ENCODE results near the gene MARS2.
"Not testable (repeated sequence)": the region's sequence is repeated elsewhere in the genome, so short reads cannot be mapped to it uniquely, and the experiment has no call there.

DNA sequence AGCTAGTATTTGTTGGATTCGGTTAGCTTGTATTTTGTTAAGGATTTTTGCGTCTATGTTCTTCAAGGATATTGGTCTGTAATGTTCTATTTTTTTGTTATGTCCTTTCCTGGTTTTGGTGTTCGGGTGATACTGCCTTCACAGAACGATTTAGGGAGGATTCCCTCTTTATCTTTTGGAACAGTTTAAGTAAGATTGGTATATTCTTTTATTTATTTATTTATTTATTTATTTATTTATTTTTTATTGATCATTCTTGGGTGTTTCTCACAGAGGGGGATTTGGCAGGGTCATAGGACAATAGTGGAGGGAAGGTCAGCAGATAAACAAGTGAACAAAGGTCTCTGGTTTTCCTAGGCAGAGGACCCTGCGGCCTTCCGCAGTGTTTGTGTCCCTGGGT, 10.0 kb upstream of the MARS2 start:
- TF ChIP-seq POLR2AphosphoS5, POLR2A (IDR thresholded peaks at IDR 0.05; ENCODE audit: low read depth, low read length): not testable (repeated sequence)

Measured in GM12892 (cell line).